Measurements from ENCODE around the gene ITPRID1. TPM values are rescaled to one million over a fixed set of nuclear protein-coding genes. Genes with fewer than 3 reads are reported as not detected.

The ITPRID1 gene
- total and polyA plus RNA-seq, 10 of the 15 experiments (the other 5 are each of a cell fraction or from before 2014, with no cell fraction given): 0.06 TPM; not detected in 9

- Histone ChIP-seq H3K9me3 (replicated peaks; ENCODE audit: control insufficient read depth, insufficient read depth, low read length) (no peaks in the 10 kb centered on the region), H3K27me3 (replicated peaks in 1 of 2; ENCODE audit: control insufficient read depth in 2 of 2, insufficient read depth in 2 of 2, low read length in 1 of 2) (no peaks in the 10 kb centered on the region), H3K4me3 (no peak overlapping the region), H2AFZ (ENCODE audit: control insufficient read depth, low read depth, low read length) (no peak overlapping the region), H3K4me1 (ENCODE audit: control insufficient read depth, insufficient read depth, low read length) (no peaks in the 10 kb centered on the region), H3K27ac (ENCODE audit: control insufficient read depth, insufficient read depth) (no peak overlapping the region), H3K79me2 (ENCODE audit: control insufficient read depth, insufficient read depth, low read length) (no peaks in the 10 kb centered on the region), H3K4me2 (ENCODE audit: control insufficient read depth, insufficient read depth) (no peak overlapping the region), H3K9ac (ENCODE audit: control insufficient read depth, insufficient read depth, low read length) (no peak overlapping the region), H4K20me1 (ENCODE audit: control insufficient read depth, insufficient read depth) (no peaks in the 10 kb centered on the region), H3K36me3 (ENCODE audit: control insufficient read depth in 2 of 2, insufficient read depth in 2 of 2, low read length in 1 of 2) (no peaks in the 10 kb centered on the region)
- ChIA-PET CTCF (no interaction called here), POLR2A (no interaction called here), RAD21 (ENCODE audit: unreplicated experiment) (no interaction called here), SMC1A (ENCODE audit: uncharacterized antibody, unreplicated experiment) (no interaction called here)
- no peak for TF ChIP-seq NRF1 (conservative IDR thresholded peaks at IDR 0.05; ENCODE audit: low read depth, low read length)
- TF ChIP-seq SMAD5 (IDR thresholded peaks at IDR 0.05; ENCODE audit: low read depth): no peak
- TF ChIP-seq NFYA (IDR thresholded peaks at IDR 0.05; ENCODE audit: borderline replicate concordance, low read depth, low read length): no peak
- no peak for TF ChIP-seq SMAD1 (IDR thresholded peaks at IDR 0.05; ENCODE audit: low read depth, partially characterized antibody)
- no peak for TF ChIP-seq KAT2A (conservative IDR thresholded peaks at IDR 0.05; ENCODE audit: control insufficient read depth, low read depth, low read length)
- TF ChIP-seq TCF7 (IDR thresholded peaks at IDR 0.05; ENCODE audit: borderline replicate concordance): no peak
- no peak for TF ChIP-seq RBBP5 (conservative IDR thresholded peaks at IDR 0.05)
- TF ChIP-seq ZBTB40 (IDR thresholded peaks at IDR 0.05; ENCODE audit: borderline replicate concordance): no peak
- TF ChIP-seq BMI1 (IDR thresholded peaks at IDR 0.05; ENCODE audit: borderline replicate concordance): no peak
- no peak for TF ChIP-seq KLF5 (IDR thresholded peaks at IDR 0.05; ENCODE audit: partially characterized antibody)
- no peak for TF ChIP-seq ZNF217 (IDR thresholded peaks at IDR 0.05)
- no peak for TF ChIP-seq PRDM15 (CRISPR knock-in tag; IDR thresholded peaks at IDR 0.05)
- no peak for DNase-seq (ENCODE audit: low read depth, low spot score)
- intact Hi-C loops (cut with micrococcal nuclease; ENCODE audit: unreplicated experiment) (no loop called here), in situ Hi-C loops (cut with MboI) (no loop called here)
- no TSS peak for BruUV-seq (replicated peaks)
- ATAC-seq: no peak
- 0% methylated on average over 1 of the region's 1 CpG for WGBS (ENCODE audit: insufficient coverage, insufficient replicate concordance, low lambda C conversion rate, missing lambda C conversion rate)
- no peak for FAIRE-seq
These were observed 99.7 kb downstream of the ITPRID1 start for GRCh38 chr7:31613604-31614003.
